GM12878 (cell line): ENCODE data around the gene SMG5. TPM values are rescaled to one million over a fixed set of nuclear protein-coding genes. Genes with fewer than 3 reads are reported as not detected.

Source experiments
- ATAC-seq: fragments of 200-7000 bp; cut with Tn5 transposase; 3 replicates; pipeline ENCODE4 v1.9.1; 2020; ENCODE audit warnings: mild to moderate bottlenecking, moderate library complexity
- BruUV-seq: library from RNA; stranded (reverse); fragments of 400-500 nt; replicated peaks from 2 replicates; lab custom pipeline; 2021; lab: Mats Ljungman, UMichigan
- CTCF ChIA-PET: fragments of 300-600 bp; sonication (Branson Sonifier 250); formaldehyde crosslinking; extraction: SDS; loops from one replicate; lab custom pipeline; 2021; ENCODE audit warnings: inconsistent platforms; lab: Yijun Ruan, JAX
- POLR2A ChIA-PET: fragments of 350-600 bp; formaldehyde crosslinking; extraction: SDS; loops from one replicate; lab custom pipeline; 2021; ENCODE audit warnings: inconsistent platforms; lab: Charles Lee
- RAD21 ChIA-PET: fragments of 300-600 bp; sonication (Branson Sonifier 250); formaldehyde crosslinking; loops from one replicate; lab custom pipeline; 2023; ENCODE audit warnings: antibody characterized with exemption; ENCODE audit not compliant: unreplicated experiment; lab: Charles Lee
- SMC1A ChIA-PET: fragments of 300-600 bp; sonication (Branson Sonifier 250); formaldehyde crosslinking; loops from one replicate; lab custom pipeline; 2023; ENCODE audit not compliant: unreplicated experiment, uncharacterized antibody; lab: Charles Lee
- DNase-seq: peaks from one replicate; pipeline ENCODE4 v3.0.0-alpha.2; 2011; ENCODE audit warnings: low read depth, low spot score
- FAIRE-seq: peaks from 3 replicates; lab custom pipeline; 2011; peaks lifted over from hg19 to GRCh38; lab: Jason Lieb, UNC
- H2AFZ ChIP-seq: 2 replicates; pipeline ENCODE4 v1.6.0; 2011; ENCODE audit warnings: low read depth, low read length, control low read depth; ENCODE audit not compliant: control insufficient read depth
- H3K27ac ChIP-seq: 2 replicates; pipeline ENCODE4 v1.5.1; 2011; ENCODE audit warnings: control low read depth; ENCODE audit not compliant: control insufficient read depth, insufficient read depth
- H3K27me3 ChIP-seq, 2 experiments: replicated peaks in 1 of 2; 2 replicates each; pipeline versions ENCODE4 v1.6.0 to v1.6.1; 2011; ENCODE audit warnings: low read length in 1 of 2; ENCODE audit not compliant: control insufficient read depth in 2 of 2, insufficient read depth in 2 of 2
- H3K36me3 ChIP-seq, 2 experiments: 2 replicates each; pipeline ENCODE4 v1.5.1; 2011; ENCODE audit warnings: low read length in 1 of 2; ENCODE audit not compliant: control insufficient read depth in 2 of 2, insufficient read depth in 2 of 2
- H3K4me1 ChIP-seq: 2 replicates; pipeline ENCODE4 v1.6.1; 2011; ENCODE audit warnings: mild to moderate bottlenecking, low read length, moderate library complexity, mixed read lengths; ENCODE audit not compliant: control insufficient read depth, insufficient read depth
- H3K4me2 ChIP-seq: 2 replicates; pipeline ENCODE4 v1.6.0; 2011; ENCODE audit warnings: control low read depth; ENCODE audit not compliant: control insufficient read depth, insufficient read depth
- H3K4me3 ChIP-seq: fragments of 200-600 bp; sonication (generic); 2 replicates; pipeline ENCODE4 v1.5.1; 2016
- H3K79me2 ChIP-seq: 2 replicates; pipeline ENCODE4 v1.6.0; 2011; ENCODE audit warnings: low read length; ENCODE audit not compliant: control insufficient read depth, insufficient read depth
- H3K9ac ChIP-seq: 2 replicates; pipeline ENCODE4 v1.8.0; 2011; ENCODE audit warnings: low read length, control low read depth, mixed read lengths; ENCODE audit not compliant: control insufficient read depth, insufficient read depth
- H3K9me3 ChIP-seq: replicated peaks from 3 replicates; pipeline ENCODE4 v1.5.1; 2011; ENCODE audit warnings: mild to moderate bottlenecking, low read length; ENCODE audit not compliant: control insufficient read depth, insufficient read depth
- H4K20me1 ChIP-seq: 2 replicates; pipeline ENCODE4 v1.6.0; 2011; ENCODE audit not compliant: control insufficient read depth, insufficient read depth
- CBX3 ChIP-seq: fragments of 200-600 bp; sonication (generic); IDR thresholded peaks from 2 replicates; pipeline ENCODE4 v1.6.1; 2016; ENCODE audit warnings: low read depth, borderline replicate concordance
- IRF3 ChIP-seq: fragments of 450-650 bp; IDR thresholded peaks from 2 replicates; pipeline ENCODE4 v1.6.1; 2014; ENCODE audit warnings: mild to moderate bottlenecking
- IRF5 ChIP-seq: fragments of 450-650 bp; IDR thresholded peaks from 2 replicates; pipeline ENCODE4 v1.6.1; 2017; ENCODE audit warnings: borderline replicate concordance
- JUNB ChIP-seq: IDR thresholded peaks from 2 replicates; pipeline ENCODE4 v1.6.1; 2016; ENCODE audit warnings: antibody characterized with exemption, mild to moderate bottlenecking
- NFXL1 ChIP-seq: fragments of 450-650 bp; IDR thresholded peaks from 2 replicates; pipeline ENCODE4 v1.6.1; 2017; ENCODE audit warnings: antibody characterized with exemption, mild to moderate bottlenecking, borderline replicate concordance
- SIX5 ChIP-seq: IDR thresholded peaks from 2 replicates; pipeline ENCODE4 v1.6.1; 2011; ENCODE audit warnings: mild to moderate bottlenecking, low read depth, low read length, moderate library complexity; ENCODE audit not compliant: severe bottlenecking
- SUZ12 ChIP-seq: fragments of 200-600 bp; sonication (generic); IDR thresholded peaks from one replicate; pipeline ENCODE4 v1.6.1; 2018; ENCODE audit warnings: antibody characterized with exemption, mild to moderate bottlenecking; ENCODE audit not compliant: unreplicated experiment
- ZBTB4 ChIP-seq: fragments of 450-650 bp; formaldehyde crosslinking; IDR thresholded peaks from 2 replicates; pipeline ENCODE4 v1.4.0; 2022; ENCODE audit warnings: mild to moderate bottlenecking, moderate library complexity
- ZNF687 ChIP-seq: fragments of 450-650 bp; IDR thresholded peaks from 2 replicates; pipeline ENCODE4 v1.6.1; 2017; ENCODE audit warnings: mild to moderate bottlenecking, moderate library complexity
- WGBS: methylation state at CpG from one replicate; pipeline ENCODE4 v1.1.6; 2016; ENCODE audit warnings: low lambda C conversion rate; ENCODE audit not compliant: insufficient replicate concordance, insufficient coverage; ENCODE audit errors: missing lambda C conversion rate; 5-methylcytosine and 5-hydroxymethylcytosine counted together
- in situ Hi-C: fragments of 300-500 bp; cut with MboI; formaldehyde crosslinking; loops from 9 replicates; pipeline ENCODE4 v1.14.3; 2018; ENCODE audit warnings: mixed read lengths
- intact Hi-C: fragments of 100-400 bp; cut with micrococcal nuclease; formaldehyde crosslinking; loops from one replicate; pipeline ENCODE4 v1.14.2; 2022; ENCODE audit not compliant: unreplicated experiment
- polyA plus RNA-seq, 11 experiments: library from polyadenylated mRNA; depleted of rRNA in 4 of 11; unstranded in 6 of 11; stranded (reverse) in 5 of 11; fragments of >200 nt; fragmentation: Nextera tagmentation in 4 of 11; fragmentation: Illumina TruSeq in 1 of 11; extraction: Ambion mirVana in 4 of 11; extraction: Trizol in 1 of 11; gene quantifications; 1 replicate in 1 of 11; 2 replicates in 10 of 11; pipeline versions ENCODE4 v1.2.1 to v1.2.3, GENCODE V29; 2011 to 2016; ENCODE audit warnings: inconsistent platforms in 2 of 11, missing spikeins in 2 of 11, low read depth in 1 of 11
- total RNA-seq, 4 experiments: library from RNA; depleted of rRNA in 3 of 4; stranded (reverse); fragments of >200 nt in 3 of 4; fragmentation: Illumina TruSeq in 1 of 4; extraction: Trizol in 1 of 4; gene quantifications; 2 replicates each; pipeline versions ENCODE4 v1.2.1 to v1.2.3, GENCODE V29; 2013 to 2021

Gene SMG5
- total and polyA plus RNA-seq, 10 of the 15 experiments (the other 5 are each of a cell fraction or from before 2014, with no cell fraction given), result 0.76 to 61.5 (median 48.8) TPM

GRCh38 chr1:156241311-156241811, 41.3 kb downstream of the SMG5 start (continued):
- TF ChIP-seq ZBTB4, result no peak
- no peak for TF ChIP-seq CBX3
- TF ChIP-seq SIX5, result no peak

- ChIA-PET RAD21 (interaction anchor here (0.6 to 1.1 kb wide), 2 partner anchors 43 to 469 kb away, joined by 3 read pairs; no protein-coding TSS in a partner anchor), SMC1A (interaction anchor here (0.8 kb wide), 1 partner anchor 66 kb away, joined by 3 read pairs; no protein-coding TSS in a partner anchor), POLR2A (interaction anchor here (0.9 kb wide), 1 partner anchor 8 kb away, joined by 3 read pairs; no protein-coding TSS in a partner anchor)
- BruUV-seq, result no TSS peak
- FAIRE-seq, result no peak
- 94% methylated on average over 5 of the region's 5 CpGs for WGBS
- H3K4me2 ChIP-seq, result no peak overlapping the region
- H3K4me1 ChIP-seq, result peaks cover 14% of the 10 kb centered on the region
- H3K9ac ChIP-seq, result no peak overlapping the region
- no peak overlapping the region for H3K27ac ChIP-seq
- in situ Hi-C loops, result no loop called here
- no peaks in the 10 kb centered on the region for H4K20me1 ChIP-seq
- H2AFZ ChIP-seq, result no peak overlapping the region
- no peak overlapping the region for H3K4me3 ChIP-seq
- H3K9me3 ChIP-seq, result no peaks in the 10 kb centered on the region
- TF ChIP-seq IRF5 (no peak), ZNF687 (no peak), IRF3 (no peak), JUNB (no peak), NFXL1 (no peak), SUZ12 (no peak)
- TF ChIP-seq, all 136 proteins: peak for 0
- intact Hi-C loops, result no loop called here
- Histone ChIP-seq H3K27me3 (no peaks in the 10 kb centered on the region), H3K79me2 (no peaks in the 10 kb centered on the region), H3K36me3 (peaks cover 0 to 24% of the 10 kb centered on the region in 2 experiments)
- DNase-seq (no peak), ATAC-seq (no peak)
- CTCF ChIA-PET, result interaction anchor here (0.9 to 2.4 kb wide), 2 partner anchors 14 to 23 kb away, joined by 3 to 7 read pairs; no protein-coding TSS in a partner anchor
Observed at GRCh38 chr1:156238248-156238647, 44.4 kb downstream of the SMG5 start.
